Activated CD8-positive, alpha-beta memory T cell treated with anti-CD3 and anti-CD28 coated beads, Interleukin-2, amount 10 ng/mL, durations not matched to agents 7 days and 5 days (primary cell): ENCODE measurements around the gene GAGE12H. TPM values are rescaled to one million over a fixed set of nuclear protein-coding genes. Genes with fewer than 3 reads are reported as not detected.
A peak's percentile ranks its signal among the peaks of the same experiment; 100 is the strongest.
"Not testable (repeated sequence)": the region's sequence is repeated elsewhere in the genome, so short reads cannot be mapped to it uniquely, and the experiment has no call there.

Experiments used
- ATAC-seq: fragments of 150-1000 bp; cut with Tn5 transposase; one replicate; pipeline ENCODE4 v1.10.0; 2021; ENCODE audit warnings: moderate library complexity
- CTCF ChIA-PET: fragments of 350-600 bp; sonication (Branson Sonifier 250); formaldehyde crosslinking; loops from one replicate; lab custom pipeline; 2021; ENCODE audit warnings: antibody characterized with exemption; lab: Charles Lee
- DNase-seq: peaks from one replicate; pipeline ENCODE4 v3.0.0-alpha.2; 2020
- H3K27ac Mint-ChIP-seq: one replicate; pipeline ENCODE4 v1.8.0; 2021; ENCODE audit warnings: mild to moderate bottlenecking, mixed read lengths
- H3K27me3 Mint-ChIP-seq: one replicate; pipeline ENCODE4 v1.8.0; 2021; ENCODE audit warnings: mixed read lengths
- H3K36me3 Mint-ChIP-seq: one replicate; pipeline ENCODE4 v1.8.0; 2021; ENCODE audit warnings: mild to moderate bottlenecking, mixed read lengths
- H3K4me1 Mint-ChIP-seq: one replicate; pipeline ENCODE4 v1.8.0; 2021; ENCODE audit warnings: mixed read lengths
- H3K4me3 Mint-ChIP-seq: one replicate; pipeline ENCODE4 v1.8.0; 2021; ENCODE audit warnings: mild to moderate bottlenecking, moderate library complexity, mixed read lengths
- H3K9me3 Mint-ChIP-seq: one replicate; pipeline ENCODE4 v1.8.0; 2022; ENCODE audit warnings: low read depth, mixed read lengths
- total RNA-seq, 2 experiments: library from RNA; stranded (reverse); gene quantifications; one replicate each; pipeline ENCODE4 v1.2.3, GENCODE V29; 2021

GAGE12H gene
- not detected for total RNA-seq

- H3K4me1 Mint-ChIP-seq, H3K27ac Mint-ChIP-seq, H3K27me3 Mint-ChIP-seq, H3K4me3 Mint-ChIP-seq, ATAC-seq, DNase-seq, H3K36me3 Mint-ChIP-seq, CTCF ChIA-PET, H3K9me3 Mint-ChIP-seq: not testable (repeated sequence)
These were observed at the start of gene GAGE12H for GRCh38 chrX:49579649-49580048. Gene GAGE12H (plus strand): TSS chrX:49579949. CDS start chrX:49581104, 1,155 bp downstream.

DNA sequence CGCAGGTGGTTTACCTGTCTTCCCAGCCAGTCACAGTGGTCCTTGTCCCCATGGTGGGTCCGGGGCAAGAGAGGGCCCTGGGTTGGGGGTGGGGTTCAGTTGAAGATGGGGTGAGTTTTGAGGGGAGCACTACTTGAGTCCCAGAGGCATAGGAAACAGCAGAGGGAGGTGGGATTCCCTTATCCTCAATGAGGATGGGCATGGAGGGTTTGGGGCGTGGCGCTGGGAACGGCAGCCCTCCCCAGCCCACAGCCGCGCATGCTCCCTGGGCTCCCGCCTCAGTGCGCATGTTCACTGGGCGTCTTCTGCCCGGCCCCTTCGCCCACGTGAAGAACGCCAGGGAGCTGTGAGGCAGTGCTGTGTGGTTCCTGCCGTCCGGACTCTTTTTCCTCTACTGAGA is 47.9 kb upstream of the GAGE12H start, which contains the start of gene GAGE12C:
GAGE12C (plus strand) TSS at position 301 of the 400 bp plus-strand sequence. CDS start 1,155 bp downstream, outside the sequence.
- H3K9me3 Mint-ChIP-seq, H3K4me1 Mint-ChIP-seq, H3K36me3 Mint-ChIP-seq, ATAC-seq, H3K4me3 Mint-ChIP-seq, H3K27me3 Mint-ChIP-seq, DNase-seq, CTCF ChIA-PET, H3K27ac Mint-ChIP-seq: not testable (repeated sequence)

DNA sequence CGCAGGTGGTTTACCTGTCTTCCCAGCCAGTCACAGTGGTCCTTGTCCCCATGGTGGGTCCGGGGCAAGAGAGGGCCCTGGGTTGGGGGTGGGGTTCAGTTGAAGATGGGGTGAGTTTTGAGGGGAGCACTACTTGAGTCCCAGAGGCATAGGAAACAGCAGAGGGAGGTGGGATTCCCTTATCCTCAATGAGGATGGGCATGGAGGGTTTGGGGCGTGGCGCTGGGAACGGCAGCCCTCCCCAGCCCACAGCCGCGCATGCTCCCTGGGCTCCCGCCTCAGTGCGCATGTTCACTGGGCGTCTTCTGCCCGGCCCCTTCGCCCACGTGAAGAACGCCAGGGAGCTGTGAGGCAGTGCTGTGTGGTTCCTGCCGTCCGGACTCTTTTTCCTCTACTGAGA is 38.3 kb upstream of the GAGE12H start, which contains the start of gene GAGE12D:
GAGE12D (plus strand) TSS at position 301 of the 400 bp plus-strand sequence. CDS start 1,155 bp downstream, outside the sequence.
- DNase-seq, ATAC-seq, H3K36me3 Mint-ChIP-seq, H3K4me1 Mint-ChIP-seq, H3K4me3 Mint-ChIP-seq, H3K9me3 Mint-ChIP-seq, H3K27me3 Mint-ChIP-seq, H3K27ac Mint-ChIP-seq, CTCF ChIA-PET: not testable (repeated sequence)

GRCh38 chrX:49550989-49551388 is 28.8 kb upstream of the GAGE12H start, which contains the start of gene GAGE12E:
Gene GAGE12E (plus strand): TSS chrX:49551289. CDS start chrX:49552444, 1,155 bp downstream.
- not testable (repeated sequence) for H3K4me3 Mint-ChIP-seq, H3K4me1 Mint-ChIP-seq, H3K27me3 Mint-ChIP-seq

DNA sequence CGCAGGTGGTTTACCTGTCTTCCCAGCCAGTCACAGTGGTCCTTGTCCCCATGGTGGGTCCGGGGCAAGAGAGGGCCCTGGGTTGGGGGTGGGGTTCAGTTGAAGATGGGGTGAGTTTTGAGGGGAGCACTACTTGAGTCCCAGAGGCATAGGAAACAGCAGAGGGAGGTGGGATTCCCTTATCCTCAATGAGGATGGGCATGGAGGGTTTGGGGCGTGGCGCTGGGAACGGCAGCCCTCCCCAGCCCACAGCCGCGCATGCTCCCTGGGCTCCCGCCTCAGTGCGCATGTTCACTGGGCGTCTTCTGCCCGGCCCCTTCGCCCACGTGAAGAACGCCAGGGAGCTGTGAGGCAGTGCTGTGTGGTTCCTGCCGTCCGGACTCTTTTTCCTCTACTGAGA is 19.2 kb upstream of the GAGE12H start, which contains the start of gene GAGE12F:
GAGE12F (plus strand) TSS at position 301 of the 400 bp plus-strand sequence. CDS start 1,155 bp downstream, outside the sequence.
- H3K4me3 Mint-ChIP-seq, H3K27ac Mint-ChIP-seq, H3K27me3 Mint-ChIP-seq, H3K4me1 Mint-ChIP-seq, CTCF ChIA-PET, ATAC-seq, H3K36me3 Mint-ChIP-seq, H3K9me3 Mint-ChIP-seq, DNase-seq: not testable (repeated sequence)

More at GRCh38 chrX:49550989-49551388, 28.8 kb upstream of the GAGE12H start, which contains the start of gene GAGE12E:
- H3K36me3 Mint-ChIP-seq, H3K27ac Mint-ChIP-seq, H3K9me3 Mint-ChIP-seq, CTCF ChIA-PET, DNase-seq, ATAC-seq: not testable (repeated sequence)

DNA sequence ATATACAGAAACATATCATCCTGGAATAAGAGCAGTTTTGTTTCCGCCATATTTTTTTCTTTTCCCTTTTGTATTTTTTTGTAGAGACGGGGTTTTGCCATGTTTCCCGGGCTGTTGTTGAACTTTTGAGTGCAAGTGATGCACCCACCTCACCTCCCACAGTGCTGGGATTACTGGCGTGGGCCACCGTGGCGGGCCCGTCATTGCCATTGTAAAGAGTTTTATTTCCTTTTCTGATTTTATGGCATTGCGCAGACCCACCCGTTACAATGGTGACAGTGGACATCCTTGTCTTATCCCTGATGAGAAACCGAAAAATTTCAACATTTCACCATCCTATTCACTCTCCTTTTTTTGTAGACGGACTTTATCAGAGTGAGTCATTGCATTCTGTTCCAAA is 11.0 kb upstream of the GAGE12H start:
- CTCF ChIA-PET, H3K27me3 Mint-ChIP-seq, H3K4me1 Mint-ChIP-seq, H3K27ac Mint-ChIP-seq, ATAC-seq, H3K9me3 Mint-ChIP-seq, H3K36me3 Mint-ChIP-seq, H3K4me3 Mint-ChIP-seq: not testable (repeated sequence)
- DNase-seq: peak; percentile 32

GRCh38 chrX:49569152-49569551 is 10.6 kb upstream of the GAGE12H start:
- H3K36me3 Mint-ChIP-seq, H3K4me3 Mint-ChIP-seq, CTCF ChIA-PET, H3K9me3 Mint-ChIP-seq, ATAC-seq, H3K27ac Mint-ChIP-seq, H3K4me1 Mint-ChIP-seq, H3K27me3 Mint-ChIP-seq: not testable (repeated sequence)
- peak; percentile 11 for DNase-seq

DNA sequence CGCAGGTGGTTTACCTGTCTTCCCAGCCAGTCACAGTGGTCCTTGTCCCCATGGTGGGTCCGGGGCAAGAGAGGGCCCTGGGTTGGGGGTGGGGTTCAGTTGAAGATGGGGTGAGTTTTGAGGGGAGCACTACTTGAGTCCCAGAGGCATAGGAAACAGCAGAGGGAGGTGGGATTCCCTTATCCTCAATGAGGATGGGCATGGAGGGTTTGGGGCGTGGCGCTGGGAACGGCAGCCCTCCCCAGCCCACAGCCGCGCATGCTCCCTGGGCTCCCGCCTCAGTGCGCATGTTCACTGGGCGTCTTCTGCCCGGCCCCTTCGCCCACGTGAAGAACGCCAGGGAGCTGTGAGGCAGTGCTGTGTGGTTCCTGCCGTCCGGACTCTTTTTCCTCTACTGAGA is 9.6 kb upstream of the GAGE12H start, which contains the start of gene GAGE12G:
GAGE12G (plus strand) TSS at position 301 of the 400 bp plus-strand sequence. CDS start 1,155 bp downstream, outside the sequence.
- DNase-seq, H3K4me1 Mint-ChIP-seq, H3K9me3 Mint-ChIP-seq, H3K36me3 Mint-ChIP-seq, CTCF ChIA-PET, H3K4me3 Mint-ChIP-seq, H3K27me3 Mint-ChIP-seq, H3K27ac Mint-ChIP-seq, ATAC-seq: not testable (repeated sequence)

GRCh38 chrX:49589196-49589595 is 9.4 kb downstream of the GAGE12H start, which contains the start of gene GAGE2A:
Gene GAGE2A (plus strand): TSS chrX:49589496. CDS start chrX:49590651, 1,155 bp downstream.
- H3K27me3 Mint-ChIP-seq, H3K36me3 Mint-ChIP-seq, DNase-seq, ATAC-seq, H3K4me1 Mint-ChIP-seq, H3K9me3 Mint-ChIP-seq, CTCF ChIA-PET, H3K27ac Mint-ChIP-seq, H3K4me3 Mint-ChIP-seq: not testable (repeated sequence)

DNA sequence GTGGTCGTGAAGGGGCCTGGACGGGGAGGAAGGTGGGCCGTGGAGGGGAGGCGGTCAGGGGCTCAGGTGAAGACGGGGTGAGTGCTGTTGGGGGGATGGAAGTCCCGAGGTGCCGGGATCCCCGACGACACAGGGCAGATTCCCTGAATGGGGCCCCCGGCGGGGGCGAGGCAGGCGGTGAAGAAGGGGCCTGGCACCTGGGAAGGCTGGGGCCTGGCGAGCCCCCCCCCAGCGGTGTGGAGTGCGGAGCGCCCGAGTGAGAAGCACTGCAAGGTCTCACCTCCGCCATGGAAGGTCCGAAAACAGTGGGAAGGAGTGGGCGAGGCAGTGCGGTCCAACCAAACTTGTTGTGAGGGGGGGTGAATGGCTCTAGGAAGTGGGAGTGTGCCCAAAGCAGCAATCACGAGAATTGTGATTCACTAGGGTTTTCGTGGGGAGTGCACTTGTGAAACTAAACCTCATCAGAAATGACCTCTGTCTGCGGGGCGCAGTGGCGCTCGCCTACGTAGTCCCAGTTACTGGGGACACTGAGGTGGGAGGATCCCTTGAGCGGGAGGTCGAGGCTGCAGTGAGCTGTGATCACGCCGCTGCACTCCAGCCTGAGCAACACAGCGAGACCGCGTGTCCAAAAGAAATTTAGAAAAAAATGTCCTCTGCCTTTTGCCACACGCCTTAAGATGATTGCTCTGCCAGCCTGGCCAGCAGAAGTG is 10.2 kb downstream of the GAGE12H start:
- ATAC-seq, H3K4me1 Mint-ChIP-seq, H3K9me3 Mint-ChIP-seq, H3K27me3 Mint-ChIP-seq, H3K27ac Mint-ChIP-seq, CTCF ChIA-PET, H3K4me3 Mint-ChIP-seq, H3K36me3 Mint-ChIP-seq: not testable (repeated sequence)
- peak; percentile 40 for DNase-seq

DNA sequence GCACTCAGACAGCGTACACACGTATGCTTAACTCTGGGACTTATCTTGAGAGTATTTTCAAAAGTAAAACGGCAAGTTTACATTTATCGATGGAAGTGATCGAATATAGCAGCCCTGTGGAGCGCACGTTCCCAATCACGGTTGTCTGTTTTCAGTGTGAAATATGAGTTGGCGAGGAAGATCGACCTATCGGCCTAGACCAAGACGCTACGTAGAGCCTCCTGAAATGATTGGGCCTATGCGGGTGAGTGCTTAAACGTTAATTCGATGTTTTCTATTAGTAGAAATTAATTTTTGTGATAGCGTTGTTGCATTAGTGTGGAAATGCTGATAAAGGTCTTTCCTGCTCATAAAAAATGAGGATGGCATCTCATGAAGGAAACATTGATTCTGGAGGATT is 10.7 kb downstream of the GAGE12H start:
- H3K4me3 Mint-ChIP-seq, H3K27ac Mint-ChIP-seq, H3K27me3 Mint-ChIP-seq, CTCF ChIA-PET, H3K9me3 Mint-ChIP-seq, H3K4me1 Mint-ChIP-seq, ATAC-seq, H3K36me3 Mint-ChIP-seq: not testable (repeated sequence)
- DNase-seq: peak; percentile 35

- ATAC-seq, H3K27ac Mint-ChIP-seq, H3K4me3 Mint-ChIP-seq, DNase-seq, H3K4me1 Mint-ChIP-seq, H3K27me3 Mint-ChIP-seq, H3K36me3 Mint-ChIP-seq, CTCF ChIA-PET, H3K9me3 Mint-ChIP-seq: not testable (repeated sequence)
These were observed 19.0 kb downstream of the GAGE12H start, which contains the start of gene GAGE1 for GRCh38 chrX:49598720-49599119. Gene GAGE1 (plus strand): TSS chrX:49599020. CDS start chrX:49600175, 1,155 bp downstream.

GRCh38 chrX:49610718-49611310 is 31.1 kb downstream of the GAGE12H start:
- H3K4me1 Mint-ChIP-seq: no peaks in the 10 kb centered on the region
- DNase-seq (no peak), ATAC-seq (no peak)
- H3K27me3 Mint-ChIP-seq: peaks cover 4% of the 10 kb centered on the region
- no peaks in the 10 kb centered on the region for H3K9me3 Mint-ChIP-seq
- CTCF ChIA-PET: no interaction called here
- no peak overlapping the region for H3K27ac Mint-ChIP-seq
- no peaks in the 10 kb centered on the region for H3K36me3 Mint-ChIP-seq
- no peak overlapping the region for H3K4me3 Mint-ChIP-seq
